Measurements from ENCODE around the gene RRP7A. TPM values are rescaled to one million over a fixed set of nuclear protein-coding genes. Genes with fewer than 3 reads are reported as not detected.
"Not testable (repeated sequence)": the region's sequence is repeated elsewhere in the genome, so short reads cannot be mapped to it uniquely, and the experiment has no call there.

The RRP7A gene
- total and polyA plus RNA-seq, 2 donors (not counting 1 experiment from before 2014, with no cell fraction given) = 18.3 to 98.5 TPM

DNA sequence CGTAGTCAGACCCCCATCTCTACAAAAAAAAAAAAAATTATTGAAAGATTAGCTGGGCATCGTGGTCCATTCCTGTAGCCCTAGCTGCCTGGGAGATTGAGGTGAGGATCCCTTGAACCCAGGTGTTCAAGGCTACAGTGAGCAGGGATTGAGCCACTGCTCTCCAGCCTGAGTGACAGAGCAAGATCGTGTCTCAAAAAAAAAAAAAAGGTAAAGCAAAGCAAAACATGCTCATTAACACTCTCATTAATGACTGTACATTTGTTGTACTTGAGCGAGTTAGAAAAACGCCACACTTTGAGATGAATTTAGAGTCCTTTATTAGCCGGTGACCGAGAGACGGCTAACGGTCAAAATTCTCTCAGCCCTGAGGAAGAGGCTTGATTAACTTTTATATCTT, 28.0 kb upstream of the RRP7A start:
- Histone ChIP-seq H4K20me1 (ENCODE audit: control insufficient read depth, insufficient read depth, low read length, poor library complexity, severe bottlenecking) (no peaks in the 10 kb centered on the region), H3K27ac (ENCODE audit: low read length in 2 of 2) (no peak overlapping the region), H3K36me3 (replicated peaks in 1 of 2; ENCODE audit: control extremely low read depth in 1 of 2, control insufficient read depth in 1 of 2, extremely low read depth in 1 of 2, insufficient read depth in 2 of 2, low read length in 1 of 2) (no peaks in the 10 kb centered on the region), H3K9me3 (ENCODE audit: control extremely low read depth in 1 of 3, control insufficient read depth in 2 of 3, insufficient read depth in 1 of 3, low read length in 2 of 3) (no peaks in the 10 kb centered on the region), H3K4me2 (replicated peaks; ENCODE audit: low read depth, low read length, poor library complexity, severe bottlenecking) (no peak overlapping the region), H3K79me2 (ENCODE audit: control insufficient read depth, insufficient read depth, low read length) (no peaks in the 10 kb centered on the region), H3K27me3 (replicated peaks in 1 of 4; ENCODE audit: control extremely low read depth in 1 of 4, control insufficient read depth in 3 of 4, insufficient read depth in 4 of 4, low read length in 3 of 4) (no peaks in the 10 kb centered on the region), H3K4me3 (ENCODE audit: control extremely low read depth in 1 of 5, extremely low read depth in 1 of 5, insufficient read depth in 1 of 5, low read depth in 2 of 5, low read length in 4 of 5) (no peak overlapping the region), H3K9ac (ENCODE audit: low read length) (no peak overlapping the region), H2AFZ (ENCODE audit: insufficient read depth, low read depth, low read length, poor library complexity, severe bottlenecking) (no peak overlapping the region), H3K4me1 (ENCODE audit: control insufficient read depth in 2 of 2, insufficient read depth in 2 of 2, low read length in 2 of 2) (peaks cover 30 to 34% of the 10 kb centered on the region in 2 donors)
- peak overlapping the region; percentile 26 for H3K27ac Mint-ChIP-seq
- intact Hi-C loops (cut with micrococcal nuclease) = no loop called here
- WGBS (ENCODE audit: insufficient coverage) = 84% methylated on average over 7 of the region's 9 CpGs
- peaks cover 37% of the 10 kb centered on the region for H3K4me1 Mint-ChIP-seq
- ChIA-PET CTCF (interaction anchor here (10.8 kb wide), 1 partner anchor 16 kb away, joined by 86 read pairs; no protein-coding TSS in a partner anchor), POLR2A (no interaction called here)
- TF ChIP-seq, protein P1, sequence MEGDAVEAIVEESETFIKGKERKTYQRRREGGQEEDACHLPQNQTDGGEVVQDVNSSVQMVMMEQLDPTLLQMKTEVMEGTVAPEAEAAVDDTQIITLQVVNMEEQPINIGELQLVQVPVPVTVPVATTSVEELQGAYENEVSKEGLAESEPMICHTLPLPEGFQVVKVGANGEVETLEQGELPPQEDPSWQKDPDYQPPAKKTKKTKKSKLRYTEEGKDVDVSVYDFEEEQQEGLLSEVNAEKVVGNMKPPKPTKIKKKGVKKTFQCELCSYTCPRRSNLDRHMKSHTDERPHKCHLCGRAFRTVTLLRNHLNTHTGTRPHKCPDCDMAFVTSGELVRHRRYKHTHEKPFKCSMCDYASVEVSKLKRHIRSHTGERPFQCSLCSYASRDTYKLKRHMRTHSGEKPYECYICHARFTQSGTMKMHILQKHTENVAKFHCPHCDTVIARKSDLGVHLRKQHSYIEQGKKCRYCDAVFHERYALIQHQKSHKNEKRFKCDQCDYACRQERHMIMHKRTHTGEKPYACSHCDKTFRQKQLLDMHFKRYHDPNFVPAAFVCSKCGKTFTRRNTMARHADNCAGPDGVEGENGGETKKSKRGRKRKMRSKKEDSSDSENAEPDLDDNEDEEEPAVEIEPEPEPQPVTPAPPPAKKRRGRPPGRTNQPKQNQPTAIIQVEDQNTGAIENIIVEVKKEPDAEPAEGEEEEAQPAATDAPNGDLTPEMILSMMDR (IDR thresholded peaks at IDR 0.05) = no peak
- no peak for TF ChIP-seq EZH2 (IDR thresholded peaks at IDR 0.05; ENCODE audit: borderline replicate concordance, insufficient read depth, low read depth, low read length, poor library complexity, severe bottlenecking)
- DNase-seq (no peak), ATAC-seq (ENCODE audit: low read depth) (no peak)
- no peak overlapping the region for H3K4me3 Mint-ChIP-seq
- H3K9me3 Mint-ChIP-seq (ENCODE audit: insufficient read depth) = no peaks in the 10 kb centered on the region
- H3K27me3 Mint-ChIP-seq = no peaks in the 10 kb centered on the region

DNA sequence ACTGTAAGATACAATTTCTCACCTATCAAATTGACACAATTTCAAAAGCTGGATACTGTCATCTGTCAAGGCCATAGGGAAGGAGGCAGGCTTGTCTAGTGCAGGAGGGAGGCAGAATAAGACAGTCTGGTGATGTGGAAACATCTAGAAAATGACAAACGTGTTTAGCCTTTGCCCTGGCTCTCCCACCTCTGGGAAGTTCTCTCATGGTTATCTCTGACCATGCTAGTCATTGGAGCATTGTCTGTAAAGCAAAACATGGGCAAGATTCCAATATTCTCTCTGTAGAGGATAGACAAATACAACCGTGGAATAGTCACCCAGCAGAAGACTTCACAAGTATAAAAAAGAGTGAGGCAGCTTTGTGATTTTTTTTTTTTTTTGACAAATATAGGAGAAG, 25.1 kb upstream of the RRP7A start:
- Histone ChIP-seq H4K20me1 (ENCODE audit: control insufficient read depth, insufficient read depth, low read length, poor library complexity, severe bottlenecking) (no peaks in the 10 kb centered on the region), H3K4me3 (ENCODE audit: control extremely low read depth in 1 of 5, extremely low read depth in 1 of 5, insufficient read depth in 1 of 5, low read depth in 2 of 5, low read length in 4 of 5) (no peak overlapping the region), H3K27me3 (replicated peaks in 1 of 4; ENCODE audit: control extremely low read depth in 1 of 4, control insufficient read depth in 3 of 4, insufficient read depth in 4 of 4, low read length in 3 of 4) (no peaks in the 10 kb centered on the region), H3K9me3 (ENCODE audit: control extremely low read depth in 1 of 3, control insufficient read depth in 2 of 3, insufficient read depth in 1 of 3, low read length in 2 of 3) (no peaks in the 10 kb centered on the region), H3K4me1 (ENCODE audit: control insufficient read depth in 2 of 2, insufficient read depth in 2 of 2, low read length in 2 of 2) (peaks cover 10 to 14% of the 10 kb centered on the region in 2 donors), H2AFZ (ENCODE audit: insufficient read depth, low read depth, low read length, poor library complexity, severe bottlenecking) (no peak overlapping the region), H3K27ac (ENCODE audit: low read length in 2 of 2) (no peak overlapping the region), H3K4me2 (replicated peaks; ENCODE audit: low read depth, low read length, poor library complexity, severe bottlenecking) (no peak overlapping the region), H3K79me2 (ENCODE audit: control insufficient read depth, insufficient read depth, low read length) (no peaks in the 10 kb centered on the region), H3K9ac (ENCODE audit: low read length) (no peak overlapping the region), H3K36me3 (replicated peaks in 1 of 2; ENCODE audit: control extremely low read depth in 1 of 2, control insufficient read depth in 1 of 2, extremely low read depth in 1 of 2, insufficient read depth in 2 of 2, low read length in 1 of 2) (no peaks in the 10 kb centered on the region)
- ChIA-PET CTCF (interaction anchor here (0.7 to 10.8 kb wide), 3 partner anchors 13 to 33 kb away, joined by 3 to 86 read pairs (median 3); no protein-coding TSS in a partner anchor), POLR2A (interaction anchor here (1.0 kb wide), 1 partner anchor 11 kb away, joined by 9 read pairs; no protein-coding TSS in a partner anchor)
- DNase-seq (no peak), ATAC-seq (ENCODE audit: low read depth) (no peak)
- H3K27ac Mint-ChIP-seq = peak overlapping the region; percentile 8
- TF ChIP-seq EZH2 (IDR thresholded peaks at IDR 0.05; ENCODE audit: borderline replicate concordance, insufficient read depth, low read depth, low read length, poor library complexity, severe bottlenecking) = no peak
- TF ChIP-seq, protein P1 (IDR thresholded peaks at IDR 0.05) = no peak
- intact Hi-C loops (cut with micrococcal nuclease) = no loop called here
- H3K4me1 Mint-ChIP-seq = peaks cover 22% of the 10 kb centered on the region
- 33% methylated on average over 1 of the region's 2 CpGs for WGBS (ENCODE audit: insufficient coverage)
- H3K9me3 Mint-ChIP-seq (ENCODE audit: insufficient read depth) = no peaks in the 10 kb centered on the region
- no peak overlapping the region for H3K4me3 Mint-ChIP-seq
- no peaks in the 10 kb centered on the region for H3K27me3 Mint-ChIP-seq

DNA sequence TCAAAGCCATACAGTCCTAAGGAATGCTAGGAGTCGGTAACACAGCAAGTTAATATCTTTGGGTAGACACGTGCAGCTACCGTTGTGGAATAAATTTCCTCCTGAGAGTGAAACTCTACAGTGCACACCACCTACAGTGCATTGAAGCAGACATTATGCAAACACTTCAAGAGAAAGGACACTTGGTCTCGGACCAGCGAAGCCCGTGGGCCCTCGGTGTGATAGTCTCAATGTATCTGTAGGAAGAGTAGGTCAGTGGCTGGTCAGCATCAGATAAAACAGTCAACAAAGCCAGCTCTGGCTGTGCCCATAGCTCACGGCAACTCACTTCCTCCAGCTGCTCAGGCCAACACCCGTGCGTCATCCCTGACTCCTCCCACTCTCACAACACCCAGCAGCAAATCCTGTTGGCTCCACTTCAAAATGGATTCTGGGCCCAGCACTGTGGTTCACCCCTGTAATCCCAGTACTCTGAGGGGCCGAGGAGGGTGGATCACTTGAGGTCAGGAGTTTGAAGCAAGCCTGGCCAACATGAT, 19.7 kb upstream of the RRP7A start:
- H3K4me1 ChIP-seq (ENCODE audit: control insufficient read depth in 2 of 2, insufficient read depth in 2 of 2, low read length in 2 of 2) = peaks cover 35 to 55% of the 10 kb centered on the region in 2 donors
- Mint-ChIP-seq H3K4me1 (peaks cover 55% of the 10 kb centered on the region), H3K4me3 (peak overlapping the region; percentile 68), H3K27ac (peak overlapping the region; percentile 94)
- H3K27ac ChIP-seq (ENCODE audit: low read length in 2 of 2) = peak overlapping the region; percentile 35 to 46
- CTCF ChIA-PET = interaction anchor here (0.7 to 6.6 kb wide), 2 partner anchors 11 to 94 kb away, joined by 4 to 59 read pairs; no protein-coding TSS in a partner anchor
- POLR2A ChIA-PET = interaction anchor here (0.6 to 0.7 kb wide), 2 partner anchors 109 to 305 kb away, joined by 4 read pairs; no protein-coding TSS in a partner anchor
- H3K9me3 Mint-ChIP-seq (ENCODE audit: insufficient read depth); H3K9me3 ChIP-seq (ENCODE audit: control extremely low read depth in 1 of 3, control insufficient read depth in 2 of 3, insufficient read depth in 1 of 3, low read length in 2 of 3); intact Hi-C loops (cut with micrococcal nuclease); H3K27me3 Mint-ChIP-seq; H3K27me3 ChIP-seq (replicated peaks in 1 of 4; ENCODE audit: control extremely low read depth in 1 of 4, control insufficient read depth in 3 of 4, insufficient read depth in 4 of 4, low read length in 3 of 4); H4K20me1 ChIP-seq (ENCODE audit: control insufficient read depth, insufficient read depth, low read length, poor library complexity, severe bottlenecking); H3K79me2 ChIP-seq (ENCODE audit: control insufficient read depth, insufficient read depth, low read length); H3K9ac ChIP-seq (ENCODE audit: low read length); H3K36me3 ChIP-seq (replicated peaks in 1 of 2; ENCODE audit: control extremely low read depth in 1 of 2, control insufficient read depth in 1 of 2, extremely low read depth in 1 of 2, insufficient read depth in 2 of 2, low read length in 1 of 2); H3K4me3 ChIP-seq (ENCODE audit: control extremely low read depth in 1 of 5, extremely low read depth in 1 of 5, insufficient read depth in 1 of 5, low read depth in 2 of 5, low read length in 4 of 5): not testable (repeated sequence)
- H3K4me2 ChIP-seq (replicated peaks; ENCODE audit: low read depth, low read length, poor library complexity, severe bottlenecking) = peak overlapping the region; percentile 25
- H2AFZ ChIP-seq (ENCODE audit: insufficient read depth, low read depth, low read length, poor library complexity, severe bottlenecking) = peak overlapping the region; percentile 33
- DNase-seq (peak; percentile 47), ATAC-seq (ENCODE audit: low read depth) (peak; percentile 61)
- WGBS (ENCODE audit: insufficient coverage) = 0% methylated on average over 3 of the region's 11 CpGs

All from B cell (primary cell).